SK-N-SH treated with all-trans-retinoic acid at 6 μM for 48 hours (cell line): ENCODE measurements around the gene FNDC11.
A peak's percentile ranks its signal among the peaks of the same experiment; 100 is the strongest.

ENCODE experiments used
- ATAC-seq: fragments of 200-7000 bp; cut with Tn5 transposase; 3 replicates; pipeline ENCODE4 v1.9.1; 2020; ENCODE audit warnings: mild to moderate bottlenecking, moderate library complexity
- BACH2 ChIP-seq: fragments of 250-450 bp; sonication (Bioruptor Pico); IDR thresholded peaks from 2 replicates; pipeline ENCODE4 v1.9.0; 2021; ENCODE audit warnings: mild to moderate bottlenecking, borderline replicate concordance
- ESRRG ChIP-seq: fragments of 250-450 bp; sonication (Bioruptor Pico); IDR thresholded peaks from 2 replicates; pipeline ENCODE4 v1.6.1; 2021; ENCODE audit warnings: mild to moderate bottlenecking
- GLIS3 ChIP-seq: fragments of 250-450 bp; sonication (Bioruptor Pico); IDR thresholded peaks from 2 replicates; pipeline ENCODE4 v1.5.0; 2020; ENCODE audit warnings: mild to moderate bottlenecking, moderate library complexity
- ISL1 ChIP-seq: fragments of 250-450 bp; sonication (Bioruptor Pico); IDR thresholded peaks from 2 replicates; pipeline ENCODE4 v2.1.2; 2022; ENCODE audit warnings: mild to moderate bottlenecking, moderate library complexity
- OSR1 ChIP-seq: fragments of 250-450 bp; sonication (Bioruptor Pico); IDR thresholded peaks from 2 replicates; pipeline ENCODE4 v1.8.0; 2022; ENCODE audit warnings: moderate library complexity, mild to moderate bottlenecking, inconsistent platforms
- POU6F1 ChIP-seq: fragments of 250-450 bp; sonication (Bioruptor Pico); IDR thresholded peaks from 2 replicates; pipeline ENCODE4 v1.8.0; 2021; ENCODE audit warnings: low read depth, mild to moderate bottlenecking, moderate library complexity, borderline replicate concordance
- PPARA ChIP-seq: fragments of 250-450 bp; sonication (Bioruptor Pico); IDR thresholded peaks from 2 replicates; pipeline ENCODE4 v1.5.0; 2020; ENCODE audit warnings: mild to moderate bottlenecking, borderline replicate concordance
- TCF4 ChIP-seq: fragments of 250-450 bp; sonication (Bioruptor Pico); IDR thresholded peaks from 2 replicates; pipeline ENCODE4 v1.8.0; 2021; ENCODE audit warnings: mild to moderate bottlenecking, moderate library complexity, borderline replicate concordance
- ZC3H10 ChIP-seq: fragments of 250-450 bp; sonication (Bioruptor Pico); IDR thresholded peaks from 2 replicates; pipeline ENCODE4 v1.5.1; 2021; ENCODE audit warnings: mild to moderate bottlenecking, moderate library complexity
- ZFP3 ChIP-seq: fragments of 250-450 bp; sonication (Bioruptor Pico); IDR thresholded peaks from 2 replicates; pipeline ENCODE4 v1.5.0; 2020; ENCODE audit warnings: mild to moderate bottlenecking, moderate library complexity
- ZFP30 ChIP-seq: fragments of 450-650 bp; formaldehyde crosslinking; IDR thresholded peaks from 2 replicates; pipeline ENCODE4 v1.5.0; 2022; ENCODE audit warnings: mild to moderate bottlenecking, moderate library complexity
- ZNF565 ChIP-seq: fragments of 450-650 bp; formaldehyde crosslinking; conservative IDR thresholded peaks from 2 replicates; pipeline ENCODE4 v1.5.0; 2020; ENCODE audit warnings: low read depth, mild to moderate bottlenecking, moderate library complexity
- TF ChIP-seq, protein P1 (sequence below): fragments of 250-450 bp; sonication (Bioruptor Pico); IDR thresholded peaks from 2 replicates; pipeline ENCODE4 v1.5.0; 2020; ENCODE audit warnings: mild to moderate bottlenecking, moderate library complexity
- TF ChIP-seq, protein P2 (sequence below): fragments of 250-450 bp; sonication (Bioruptor Pico); IDR thresholded peaks from 2 replicates; pipeline ENCODE4 v1.5.1; 2021; ENCODE audit warnings: mild to moderate bottlenecking, moderate library complexity

FNDC11 gene

DNA sequence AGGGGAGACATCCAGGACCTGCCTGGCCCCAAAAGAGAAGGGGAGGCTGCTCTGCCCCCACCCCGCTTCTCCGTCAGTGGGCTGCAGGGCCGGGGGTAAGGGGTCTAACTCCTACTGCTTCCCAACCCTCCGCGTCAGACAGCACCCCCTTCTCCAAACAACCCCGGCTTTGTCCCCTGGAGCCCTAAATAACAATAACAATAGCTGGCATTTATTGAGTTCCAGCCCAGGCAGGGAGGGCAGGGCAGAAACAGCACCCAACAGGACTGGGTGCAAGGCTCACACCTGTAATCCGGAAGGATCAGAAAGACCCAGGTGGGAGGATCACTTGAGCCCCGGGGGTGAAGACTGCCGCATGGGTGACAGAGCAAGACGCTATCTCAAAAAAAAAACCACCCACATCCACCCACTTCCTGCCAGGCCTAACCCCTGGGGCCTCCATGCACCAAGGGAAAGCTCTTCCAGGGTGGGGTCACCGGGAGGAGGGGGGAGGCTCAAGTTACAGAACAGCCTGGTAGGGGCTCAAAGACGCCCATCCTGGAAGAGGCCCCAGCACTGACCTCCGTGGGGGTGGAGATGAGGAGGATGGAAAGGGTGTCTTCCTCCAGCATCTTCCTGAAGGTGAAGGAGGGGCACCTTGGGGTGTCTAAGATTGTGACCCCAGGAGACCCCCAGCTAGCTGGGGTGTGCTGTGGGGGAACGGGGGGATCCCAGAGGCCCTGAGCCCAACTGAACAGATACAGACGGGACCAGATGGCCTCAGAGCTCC, 1.3 kb upstream of the FNDC11 start:
- ATAC-seq = no peak
- TF ChIP-seq POU6F1 (CRISPR knock-in tag) = no peak
- TF ChIP-seq, all 23 proteins: peak for 0

DNA sequence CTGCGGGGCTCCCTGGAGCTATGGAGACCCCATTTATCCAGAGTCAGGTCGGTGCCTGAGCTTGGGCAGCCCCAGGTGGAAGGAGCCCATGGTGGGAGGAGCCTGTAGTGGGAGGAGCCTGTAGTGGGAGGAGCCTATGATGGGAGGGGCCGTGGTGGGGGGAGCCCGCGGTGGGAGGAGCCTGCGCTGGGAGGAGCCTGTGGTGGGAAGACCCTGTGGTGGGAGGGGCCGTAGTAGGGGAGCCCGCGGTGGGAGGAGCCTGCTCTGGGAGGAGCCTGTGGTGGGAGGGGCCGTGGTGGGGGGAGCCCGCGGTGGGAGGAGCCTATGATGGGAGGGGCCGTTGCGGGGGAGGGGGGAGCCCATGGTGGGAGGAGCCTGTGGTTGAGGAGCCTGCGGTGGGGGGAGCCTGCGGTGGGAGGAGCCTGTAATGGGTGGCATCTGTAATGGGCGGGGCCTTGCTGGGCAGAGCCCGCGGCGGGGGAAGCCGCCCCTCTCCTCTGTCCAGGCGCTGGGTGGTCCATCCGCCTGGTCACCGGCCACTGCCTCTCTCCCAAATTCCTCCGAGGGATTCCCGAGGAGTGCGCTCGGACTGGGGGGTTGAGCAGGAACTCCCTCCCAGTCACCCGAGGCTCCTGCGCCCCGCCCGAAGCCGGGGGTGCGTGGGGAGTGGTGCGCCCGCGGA, 567 bp upstream of the FNDC11 start:
- peak; percentile 81 for ATAC-seq

DNA sequence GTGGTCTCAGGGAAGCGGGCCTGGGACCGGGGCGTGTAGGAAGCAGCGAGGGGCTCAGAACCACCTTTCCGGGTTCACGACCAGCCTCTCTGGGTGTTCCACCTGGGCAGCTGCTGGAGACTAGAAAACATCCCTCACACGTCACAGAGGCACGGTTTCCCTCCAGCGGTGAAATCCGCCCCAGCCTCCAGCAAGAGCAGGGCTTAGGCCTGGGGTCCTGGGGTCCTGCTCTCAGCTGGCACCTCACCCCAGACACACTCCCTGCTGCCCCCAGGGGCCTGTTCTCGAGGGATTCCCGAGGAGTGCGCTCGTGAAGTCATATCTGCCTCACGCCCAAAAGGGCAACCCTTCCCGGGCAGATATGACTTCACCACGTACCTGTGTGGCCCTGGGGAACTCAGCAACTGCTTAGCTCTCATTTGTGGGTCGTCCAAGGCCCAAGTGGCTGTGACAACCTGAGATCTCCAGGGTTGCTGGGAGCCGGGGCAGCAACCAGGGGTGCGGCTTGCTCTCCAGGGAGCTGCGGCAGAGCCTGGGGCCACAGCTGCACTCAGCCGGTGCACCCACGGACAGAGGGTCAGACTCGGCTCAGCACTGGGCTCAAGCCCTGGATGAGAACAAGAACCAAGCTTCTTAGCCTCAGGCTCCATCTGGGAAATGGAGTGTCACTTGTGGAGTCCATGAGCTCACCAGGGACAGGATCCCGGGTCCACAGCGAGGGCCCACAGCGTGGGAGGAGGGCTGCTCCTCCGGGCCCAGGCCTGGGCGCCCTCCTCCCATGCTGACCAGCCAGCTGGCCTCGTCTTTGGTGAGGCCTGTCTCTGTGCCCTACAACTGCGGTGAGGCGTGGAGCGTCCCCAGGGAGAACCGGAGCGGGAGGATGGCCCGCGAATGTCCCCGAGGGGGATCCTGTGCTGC, 661 bp downstream of the FNDC11 start:
- TF ChIP-seq, protein P1, sequence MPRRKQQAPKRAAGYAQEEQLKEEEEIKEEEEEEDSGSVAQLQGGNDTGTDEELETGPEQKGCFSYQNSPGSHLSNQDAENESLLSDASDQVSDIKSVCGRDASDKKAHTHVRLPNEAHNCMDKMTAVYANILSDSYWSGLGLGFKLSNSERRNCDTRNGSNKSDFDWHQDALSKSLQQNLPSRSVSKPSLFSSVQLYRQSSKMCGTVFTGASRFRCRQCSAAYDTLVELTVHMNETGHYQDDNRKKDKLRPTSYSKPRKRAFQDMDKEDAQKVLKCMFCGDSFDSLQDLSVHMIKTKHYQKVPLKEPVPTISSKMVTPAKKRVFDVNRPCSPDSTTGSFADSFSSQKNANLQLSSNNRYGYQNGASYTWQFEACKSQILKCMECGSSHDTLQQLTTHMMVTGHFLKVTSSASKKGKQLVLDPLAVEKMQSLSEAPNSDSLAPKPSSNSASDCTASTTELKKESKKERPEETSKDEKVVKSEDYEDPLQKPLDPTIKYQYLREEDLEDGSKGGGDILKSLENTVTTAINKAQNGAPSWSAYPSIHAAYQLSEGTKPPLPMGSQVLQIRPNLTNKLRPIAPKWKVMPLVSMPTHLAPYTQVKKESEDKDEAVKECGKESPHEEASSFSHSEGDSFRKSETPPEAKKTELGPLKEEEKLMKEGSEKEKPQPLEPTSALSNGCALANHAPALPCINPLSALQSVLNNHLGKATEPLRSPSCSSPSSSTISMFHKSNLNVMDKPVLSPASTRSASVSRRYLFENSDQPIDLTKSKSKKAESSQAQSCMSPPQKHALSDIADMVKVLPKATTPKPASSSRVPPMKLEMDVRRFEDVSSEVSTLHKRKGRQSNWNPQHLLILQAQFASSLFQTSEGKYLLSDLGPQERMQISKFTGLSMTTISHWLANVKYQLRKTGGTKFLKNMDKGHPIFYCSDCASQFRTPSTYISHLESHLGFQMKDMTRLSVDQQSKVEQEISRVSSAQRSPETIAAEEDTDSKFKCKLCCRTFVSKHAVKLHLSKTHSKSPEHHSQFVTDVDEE (CRISPR knock-in tag) = no peak
- TF ChIP-seq BACH2 (CRISPR knock-in tag) (no peak), ZFP30 (no peak), POU6F1 (CRISPR knock-in tag) (no peak), ESRRG (CRISPR knock-in tag) (no peak), ZFP3 (no peak), OSR1 (no peak), ISL1 (CRISPR knock-in tag) (no peak), PPARA (CRISPR knock-in tag) (no peak), ZNF565 (CRISPR knock-in tag) (no peak), TCF4 (CRISPR knock-in tag) (no peak), ZC3H10 (no peak)
- TF ChIP-seq, protein P2, sequence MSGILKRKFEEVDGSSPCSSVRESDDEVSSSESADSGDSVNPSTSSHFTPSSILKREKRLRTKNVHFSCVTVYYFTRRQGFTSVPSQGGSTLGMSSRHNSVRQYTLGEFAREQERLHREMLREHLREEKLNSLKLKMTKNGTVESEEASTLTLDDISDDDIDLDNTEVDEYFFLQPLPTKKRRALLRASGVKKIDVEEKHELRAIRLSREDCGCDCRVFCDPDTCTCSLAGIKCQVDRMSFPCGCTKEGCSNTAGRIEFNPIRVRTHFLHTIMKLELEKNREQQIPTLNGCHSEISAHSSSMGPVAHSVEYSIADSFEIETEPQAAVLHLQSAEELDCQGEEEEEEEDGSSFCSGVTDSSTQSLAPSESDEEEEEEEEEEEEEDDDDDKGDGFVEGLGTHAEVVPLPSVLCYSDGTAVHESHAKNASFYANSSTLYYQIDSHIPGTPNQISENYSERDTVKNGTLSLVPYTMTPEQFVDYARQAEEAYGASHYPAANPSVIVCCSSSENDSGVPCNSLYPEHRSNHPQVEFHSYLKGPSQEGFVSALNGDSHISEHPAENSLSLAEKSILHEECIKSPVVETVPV = no peak
- TF ChIP-seq, all 23 proteins: peak for 0
- peak; percentile 2; the same call in 1 of the 3 replicates for ATAC-seq

More for the DNA sequence above, 567 bp upstream of the FNDC11 start:
- TF ChIP-seq ZFP30 = no peak
- 0 out of 2 replicates have a peak, but pooled peaks have one; percentile 30 for TF ChIP-seq GLIS3 (CRISPR knock-in tag)

DNA sequence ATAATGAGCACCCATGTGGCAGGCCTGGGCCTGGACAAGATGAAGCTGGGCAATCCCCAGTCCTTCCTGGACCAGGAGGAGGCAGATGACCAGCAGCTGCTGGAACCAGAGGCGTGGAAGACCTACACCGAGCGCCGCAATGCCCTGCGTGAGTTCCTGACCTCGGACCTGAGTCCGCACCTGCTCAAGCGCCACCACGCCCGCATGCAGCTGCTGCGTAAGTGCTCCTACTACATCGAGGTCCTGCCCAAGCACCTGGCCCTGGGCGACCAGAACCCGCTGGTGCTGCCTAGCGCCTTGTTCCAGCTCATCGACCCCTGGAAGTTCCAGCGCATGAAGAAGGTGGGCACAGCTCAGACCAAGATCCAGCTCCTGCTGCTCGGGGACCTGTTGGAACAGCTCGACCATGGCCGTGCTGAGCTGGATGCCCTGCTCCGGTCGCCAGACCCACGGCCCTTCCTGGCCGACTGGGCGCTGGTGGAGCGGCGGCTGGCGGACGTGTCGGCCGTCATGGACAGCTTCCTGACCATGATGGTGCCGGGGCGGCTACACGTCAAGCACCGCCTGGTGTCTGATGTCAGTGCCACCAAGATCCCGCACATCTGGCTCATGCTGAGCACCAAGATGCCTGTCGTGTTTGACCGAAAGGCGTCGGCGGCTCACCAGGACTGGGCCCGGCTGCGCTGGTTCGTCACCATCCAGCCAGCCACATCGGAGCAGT, 1.9 kb downstream of the FNDC11 start:
- ATAC-seq = no peak
- no peak for TF ChIP-seq ZC3H10
- no peak for TF ChIP-seq PPARA (CRISPR knock-in tag)
- no peak for TF ChIP-seq ZNF565 (CRISPR knock-in tag)
- TF ChIP-seq POU6F1 (CRISPR knock-in tag) = no peak
- TF ChIP-seq ESRRG (CRISPR knock-in tag) = no peak
- TF ChIP-seq, protein P2 = no peak
- TF ChIP-seq, protein P1 (CRISPR knock-in tag) = no peak
